ENCODE data around the gene AHCYL2.
A peak's percentile ranks its signal among the peaks of the same experiment; 100 is the strongest.
"Not testable (repeated sequence)": the region's sequence is repeated elsewhere in the genome, so short reads cannot be mapped to it uniquely, and the experiment has no call there.

The AHCYL2 gene

DNA sequence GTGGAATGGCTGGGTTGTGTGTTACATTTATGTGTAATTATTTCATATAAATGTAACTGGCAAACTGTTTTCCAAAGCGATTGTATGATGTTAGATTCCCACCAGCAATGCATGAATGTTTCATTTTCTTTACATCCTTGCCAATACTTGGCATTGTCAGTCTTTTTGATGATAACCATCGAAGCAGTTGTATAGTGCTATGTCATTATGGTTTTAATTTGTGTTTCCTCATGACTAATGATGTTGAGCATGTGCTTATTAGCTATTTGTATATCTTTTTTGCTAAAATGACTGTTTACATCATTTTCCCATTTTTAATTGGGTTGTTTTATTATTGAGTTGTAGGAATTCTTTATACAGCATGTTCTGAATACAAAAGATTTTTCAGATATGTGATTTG, 22.3 kb downstream of the AHCYL2 start:
- in situ Hi-C loops (cut with HindIII; ENCODE audit: low sequenced_read_pairs): no loop called here
- H3K4me3 ChIP-seq (ENCODE audit: low read depth, low read length): no peak overlapping the region
- TF ChIP-seq, protein P1, sequence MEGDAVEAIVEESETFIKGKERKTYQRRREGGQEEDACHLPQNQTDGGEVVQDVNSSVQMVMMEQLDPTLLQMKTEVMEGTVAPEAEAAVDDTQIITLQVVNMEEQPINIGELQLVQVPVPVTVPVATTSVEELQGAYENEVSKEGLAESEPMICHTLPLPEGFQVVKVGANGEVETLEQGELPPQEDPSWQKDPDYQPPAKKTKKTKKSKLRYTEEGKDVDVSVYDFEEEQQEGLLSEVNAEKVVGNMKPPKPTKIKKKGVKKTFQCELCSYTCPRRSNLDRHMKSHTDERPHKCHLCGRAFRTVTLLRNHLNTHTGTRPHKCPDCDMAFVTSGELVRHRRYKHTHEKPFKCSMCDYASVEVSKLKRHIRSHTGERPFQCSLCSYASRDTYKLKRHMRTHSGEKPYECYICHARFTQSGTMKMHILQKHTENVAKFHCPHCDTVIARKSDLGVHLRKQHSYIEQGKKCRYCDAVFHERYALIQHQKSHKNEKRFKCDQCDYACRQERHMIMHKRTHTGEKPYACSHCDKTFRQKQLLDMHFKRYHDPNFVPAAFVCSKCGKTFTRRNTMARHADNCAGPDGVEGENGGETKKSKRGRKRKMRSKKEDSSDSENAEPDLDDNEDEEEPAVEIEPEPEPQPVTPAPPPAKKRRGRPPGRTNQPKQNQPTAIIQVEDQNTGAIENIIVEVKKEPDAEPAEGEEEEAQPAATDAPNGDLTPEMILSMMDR (IDR thresholded peaks at IDR 0.05; ENCODE audit: low read depth, low read length, missing control alignments): no peak
- DNase-seq (ENCODE audit: low read depth): no peak

DNA sequence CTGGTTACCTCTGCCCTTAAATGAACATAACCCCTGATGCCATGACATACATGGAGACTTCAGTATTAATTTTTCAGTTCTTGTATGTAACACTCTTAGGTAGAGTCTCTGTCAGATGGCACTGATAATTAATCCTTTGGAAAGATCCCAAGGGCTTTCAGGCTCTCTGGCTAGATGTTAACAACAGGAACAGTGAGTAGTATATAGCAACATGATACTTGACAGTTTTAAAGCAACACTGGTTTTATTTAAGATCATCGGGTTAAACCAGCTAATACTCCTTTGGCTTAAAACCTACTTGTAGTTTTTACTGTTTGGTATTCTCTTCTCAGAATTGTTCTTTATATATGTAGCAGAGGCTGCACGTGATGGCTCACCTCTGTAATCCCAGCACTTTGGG, 27.3 kb downstream of the AHCYL2 start:
- in situ Hi-C loops (cut with HindIII; ENCODE audit: low sequenced_read_pairs): no loop called here
- no peak overlapping the region for H3K4me3 ChIP-seq (ENCODE audit: low read depth, low read length)
- no peak for DNase-seq (ENCODE audit: low read depth)
- TF ChIP-seq, protein P1 (IDR thresholded peaks at IDR 0.05; ENCODE audit: low read depth, low read length, missing control alignments): no peak

DNA sequence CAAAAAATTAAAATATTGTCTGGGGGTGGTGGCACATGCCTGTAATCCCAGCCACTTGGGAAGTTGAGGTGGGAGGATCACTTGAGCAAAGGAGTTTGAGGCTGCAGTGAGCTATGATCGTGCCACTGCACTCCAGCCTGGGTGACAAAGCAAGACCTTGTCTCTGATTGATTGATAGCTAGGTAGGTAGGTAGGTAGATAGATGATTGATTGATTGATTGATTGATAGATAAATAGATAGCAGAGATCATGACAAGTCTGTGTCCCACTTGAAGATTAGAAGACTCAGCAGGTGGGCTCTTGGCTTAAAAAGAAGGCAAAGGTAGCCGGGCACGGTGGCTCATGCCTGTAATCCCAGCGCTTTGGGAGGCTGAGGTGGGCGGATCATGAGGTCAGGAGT, 27.8 kb downstream of the AHCYL2 start:
- in situ Hi-C loops (cut with HindIII; ENCODE audit: low sequenced_read_pairs); DNase-seq (ENCODE audit: low read depth); H3K4me3 ChIP-seq (ENCODE audit: low read depth, low read length): not testable (repeated sequence)

DNA sequence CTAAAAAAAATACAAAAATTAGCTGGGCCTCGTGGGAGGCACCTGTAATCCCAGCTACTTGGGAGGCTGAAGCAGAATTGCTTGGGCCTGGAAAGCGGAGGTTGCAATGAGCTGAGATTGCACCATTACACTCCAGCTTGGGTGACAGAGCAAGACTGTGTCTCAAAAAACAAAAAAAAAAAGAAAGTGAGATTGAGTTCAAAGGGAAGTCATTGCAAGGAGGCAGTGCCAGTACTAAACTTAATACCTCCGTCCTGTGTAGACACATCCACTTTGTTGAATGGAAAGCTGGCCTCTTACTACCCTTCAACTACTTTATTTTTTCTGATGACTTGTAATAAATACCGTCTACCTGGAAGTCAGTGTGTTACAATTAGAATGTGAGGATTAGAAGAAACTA, 31.0 kb downstream of the AHCYL2 start:
- in situ Hi-C loops (cut with HindIII; ENCODE audit: low sequenced_read_pairs): no loop called here
- DNase-seq (ENCODE audit: low read depth): no peak
- TF ChIP-seq, protein P1 (IDR thresholded peaks at IDR 0.05; ENCODE audit: low read depth, low read length, missing control alignments): no peak
- no peak overlapping the region for H3K4me3 ChIP-seq (ENCODE audit: low read depth, low read length)

DNA sequence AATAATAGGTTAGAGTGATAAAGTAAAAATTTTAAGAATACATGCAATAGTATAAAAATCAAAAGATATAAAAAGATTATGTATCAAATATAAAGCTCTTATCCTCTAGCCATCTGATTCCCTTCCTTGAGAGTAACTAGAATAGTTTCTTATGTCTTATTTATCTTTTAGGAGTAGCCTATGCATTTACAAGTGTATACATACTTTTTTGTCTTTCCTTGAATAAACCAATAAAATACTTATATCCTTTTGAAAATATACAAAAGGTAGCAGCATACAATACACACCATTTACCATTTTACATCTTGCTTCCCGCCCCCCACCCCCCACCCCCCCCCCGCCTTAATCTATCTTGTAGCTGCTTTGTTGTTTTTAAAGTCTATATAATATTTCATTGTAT, 31.4 kb downstream of the AHCYL2 start:
- DNase-seq (ENCODE audit: low read depth): no peak
- in situ Hi-C loops (cut with HindIII; ENCODE audit: low sequenced_read_pairs): no loop called here
- TF ChIP-seq, protein P1 (IDR thresholded peaks at IDR 0.05; ENCODE audit: low read depth, low read length, missing control alignments): no peak
- no peak overlapping the region for H3K4me3 ChIP-seq (ENCODE audit: low read depth, low read length)

DNA sequence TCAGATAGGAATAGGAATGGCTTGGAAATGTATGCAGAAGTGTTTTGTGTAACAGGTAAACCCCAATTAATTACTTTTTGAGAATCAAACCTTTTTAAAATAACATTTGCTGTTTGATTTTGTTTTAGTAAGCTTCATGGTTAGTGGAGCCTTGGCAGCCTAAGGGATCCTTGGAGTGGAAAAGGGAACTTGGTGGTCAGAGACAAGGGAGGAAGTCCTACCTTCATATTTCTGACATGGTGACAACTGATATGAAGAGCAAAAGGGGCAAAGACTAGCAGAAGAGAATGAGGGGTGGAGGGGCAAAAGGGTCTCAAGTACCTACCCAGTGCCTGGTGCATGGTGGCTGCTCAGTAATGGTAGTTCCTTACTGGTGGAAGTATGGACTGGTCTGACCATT, 32.3 kb downstream of the AHCYL2 start:
- H3K4me3 ChIP-seq (ENCODE audit: low read depth, low read length): no peak overlapping the region
- TF ChIP-seq, protein P1 (IDR thresholded peaks at IDR 0.05; ENCODE audit: low read depth, low read length, missing control alignments): no peak
- DNase-seq (ENCODE audit: low read depth): no peak
- in situ Hi-C loops (cut with HindIII; ENCODE audit: low sequenced_read_pairs): no loop called here

DNA sequence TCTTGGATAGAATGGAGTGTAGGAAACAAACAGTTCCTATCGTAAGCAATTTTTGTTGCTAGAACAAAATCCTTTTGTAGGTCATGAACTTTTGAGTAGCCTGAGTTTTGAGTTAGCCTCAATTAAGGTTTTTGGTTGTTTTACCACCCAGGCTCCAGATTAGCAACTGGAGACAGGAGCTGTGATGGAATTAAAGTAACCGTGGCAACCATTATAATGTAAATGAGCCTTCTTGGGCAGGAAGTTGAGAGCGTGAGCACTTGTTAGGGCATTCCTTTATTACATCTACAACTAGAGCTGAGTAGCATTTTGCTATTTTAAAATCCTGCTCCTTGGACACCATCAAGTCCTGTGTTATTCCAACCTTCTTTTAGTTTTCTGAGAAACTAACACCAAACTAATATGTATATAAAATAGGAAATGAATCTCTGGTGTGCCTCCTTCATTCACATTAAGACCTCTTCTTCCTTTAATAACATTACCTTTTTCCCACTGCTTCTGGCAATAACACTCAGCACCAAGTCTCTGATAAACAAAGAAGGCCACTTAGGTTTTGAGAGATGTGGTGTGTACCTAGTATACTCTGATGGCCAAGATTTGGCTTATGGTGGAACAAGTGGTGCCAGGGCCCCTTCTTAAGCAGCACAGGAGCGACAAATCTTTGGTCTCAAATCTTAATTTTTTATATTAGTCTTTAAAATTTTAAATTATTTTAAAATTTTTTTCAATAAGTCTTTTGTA, 34.0 kb downstream of the AHCYL2 start:
- TF ChIP-seq, protein P1 (IDR thresholded peaks at IDR 0.05; ENCODE audit: low read depth, low read length, missing control alignments): no peak
- in situ Hi-C loops (cut with HindIII; ENCODE audit: low sequenced_read_pairs): no loop called here
- DNase-seq (ENCODE audit: low read depth): peak; percentile 20
- no peak overlapping the region for H3K4me3 ChIP-seq (ENCODE audit: low read depth, low read length)

Measured in astrocyte of the cerebellum (primary cell).